Left renal cortex interstitium (tissue), 4 donors: ENCODE measurements around the gene CYP2C18. TPM values are rescaled to one million over a fixed set of nuclear protein-coding genes. Genes with fewer than 3 reads are reported as not detected.
"Not testable (repeated sequence)": the region's sequence is repeated elsewhere in the genome, so short reads cannot be mapped to it uniquely, and the experiment has no call there.

Source experiments
- DNase-seq, 4 donors: peaks; one replicate each; pipeline ENCODE4 v3.0.0-alpha.2; 2013; ENCODE audit warnings: low read depth in 4 of 4, low spot score in 2 of 4, missing footprints in 1 of 4
- polyA plus RNA-seq, 4 donors: library from polyadenylated mRNA; unstranded; fragments of 120-200 nt; gene quantifications; one replicate each; pipeline ENCODE4 v1.2.1, GENCODE V29; 2013; ENCODE audit not compliant: insufficient read length in 4 of 4

Gene CYP2C18
- under 1 TPM; 0.17 to 0.51 (median 0.39) TPM for polyA plus RNA-seq

DNA sequence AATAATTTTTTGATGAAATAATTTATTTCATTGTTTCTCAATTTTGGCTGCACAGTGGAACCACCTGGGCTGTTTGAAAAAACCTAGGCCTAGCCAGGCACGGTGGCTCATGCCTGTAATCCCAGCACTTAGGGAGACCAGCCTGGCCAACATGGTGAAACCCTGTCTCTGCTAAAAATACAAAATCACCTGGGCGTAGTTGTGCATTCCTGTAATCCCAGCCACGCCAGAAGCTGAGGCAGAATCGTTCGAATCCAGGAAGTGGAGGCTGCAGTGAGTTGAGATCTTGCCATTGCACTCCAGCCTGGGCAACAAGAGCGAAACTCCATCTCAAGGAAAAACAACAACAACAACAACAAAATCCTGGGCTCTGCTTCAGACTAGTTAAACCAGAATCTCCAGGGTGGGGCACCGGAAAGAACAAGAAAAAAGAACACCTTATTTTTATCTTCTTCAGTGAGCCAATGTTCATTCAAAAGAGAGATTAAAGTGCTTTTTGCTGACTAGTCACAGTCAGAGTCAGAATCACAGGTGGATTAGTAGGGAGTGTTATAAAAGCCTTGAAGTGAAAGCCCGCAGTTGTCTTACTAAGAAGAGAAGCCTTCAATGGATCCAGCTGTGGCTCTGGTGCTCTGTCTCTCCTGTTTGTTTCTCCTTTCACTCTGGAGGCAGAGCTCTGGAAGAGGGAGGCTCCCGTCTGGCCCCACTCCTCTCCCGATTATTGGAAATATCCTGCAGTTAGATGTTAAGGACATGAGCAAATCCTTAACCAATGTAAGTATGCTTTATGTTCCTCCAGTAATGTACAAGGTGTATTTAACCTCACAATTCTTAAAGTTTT is at the start of gene CYP2C18:
Gene CYP2C18, plus strand, starts transcription at position 516 of the 841 bp plus-strand sequence. Its CDS starts 91 bp downstream, at position 607.
- DNase-seq: no peak

- not testable (repeated sequence) for DNase-seq
Measured at GRCh38 chr10:94638097-94638496, 45.4 kb upstream of the CYP2C18 start.

- DNase-seq: no peak
Measured at GRCh38 chr10:94639902-94640301, 43.6 kb upstream of the CYP2C18 start.

- no peak for DNase-seq
Measured at GRCh38 chr10:94640562-94640961, 43.0 kb upstream of the CYP2C18 start.

- no peak for DNase-seq
Measured at GRCh38 chr10:94641480-94641879, 42.0 kb upstream of the CYP2C18 start.

- no peak for DNase-seq
Measured at GRCh38 chr10:94644352-94644751, 39.2 kb upstream of the CYP2C18 start.

GRCh38 chr10:94645285-94645684 is 38.2 kb upstream of the CYP2C18 start:
- no peak for DNase-seq

DNA sequence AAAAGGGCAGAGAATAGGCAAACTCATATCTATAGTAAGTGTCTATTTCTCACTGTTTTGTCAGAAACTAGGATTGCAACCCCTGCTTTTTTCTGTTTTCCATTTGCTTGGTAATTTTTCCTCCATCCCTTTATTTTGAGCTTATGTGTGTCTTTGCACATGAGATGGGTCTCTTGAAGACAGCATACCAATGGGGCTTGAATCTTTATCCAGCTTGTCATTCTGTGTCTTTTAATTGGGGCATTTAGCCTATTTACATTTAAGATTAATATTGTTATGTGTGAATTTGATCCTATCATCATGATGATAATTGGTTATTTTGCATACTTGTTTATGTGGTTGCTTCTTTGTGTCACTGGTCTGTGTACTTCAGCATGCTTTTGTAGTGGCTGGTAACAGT is 28.3 kb upstream of the CYP2C18 start:
- DNase-seq: not testable (repeated sequence)

GRCh38 chr10:94663061-94663460 is 20.5 kb upstream of the CYP2C18 start:
- DNase-seq: not testable (repeated sequence)

GRCh38 chr10:94666391-94667102 is 17.0 kb upstream of the CYP2C18 start:
- no peak for DNase-seq

DNA sequence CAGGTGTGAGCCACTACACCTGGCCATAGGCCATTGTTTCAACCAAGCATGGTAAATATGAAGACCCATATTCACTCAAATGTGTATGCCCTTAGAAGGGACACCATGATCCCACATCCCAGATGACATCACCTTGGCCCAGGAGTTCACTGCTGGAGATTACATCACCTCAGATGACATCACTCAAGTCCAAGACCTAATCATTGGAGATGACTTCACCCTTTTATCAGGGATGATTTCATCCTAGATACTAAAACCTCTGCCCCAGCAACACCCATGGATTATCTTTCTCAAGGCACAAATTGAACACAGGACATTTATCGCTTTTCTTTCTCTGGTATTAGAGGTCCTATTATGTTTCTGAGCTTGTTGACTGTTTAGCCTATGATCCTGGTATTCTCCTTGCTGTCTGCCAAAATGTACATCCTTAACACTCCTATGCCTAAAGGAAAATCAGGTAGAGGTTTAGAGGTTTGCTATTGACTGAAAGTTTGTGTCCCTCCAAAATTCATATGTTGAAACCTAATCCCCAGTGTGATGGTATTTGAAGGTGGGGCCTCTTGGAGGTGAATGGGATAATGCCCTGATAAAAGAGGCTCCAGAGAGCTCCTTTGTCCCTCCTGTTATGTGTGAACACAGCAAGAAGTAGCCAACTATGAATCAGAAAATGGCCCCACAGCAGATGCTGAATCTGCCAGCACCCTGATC is 9.8 kb upstream of the CYP2C18 start:
- DNase-seq: no peak

DNA sequence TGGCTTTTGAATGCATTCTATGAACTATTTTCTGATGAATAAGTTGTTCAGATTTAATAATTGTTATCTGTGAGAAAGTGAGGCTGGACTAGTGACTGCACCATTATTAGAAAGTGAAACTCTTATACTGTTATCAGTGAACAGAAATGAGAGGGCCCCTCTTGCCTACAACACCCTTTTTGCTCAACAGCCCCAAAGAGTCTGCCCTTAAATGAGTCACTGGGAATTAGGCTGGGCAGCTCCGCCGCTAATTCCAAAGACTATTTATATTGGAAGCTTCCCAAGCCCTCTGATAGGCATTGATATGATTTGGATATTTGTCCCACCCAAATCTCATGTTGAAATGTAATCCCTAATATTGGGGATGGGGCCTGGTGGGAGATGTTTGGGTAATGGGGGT is 7.0 kb upstream of the CYP2C18 start:
- DNase-seq: no peak

DNA sequence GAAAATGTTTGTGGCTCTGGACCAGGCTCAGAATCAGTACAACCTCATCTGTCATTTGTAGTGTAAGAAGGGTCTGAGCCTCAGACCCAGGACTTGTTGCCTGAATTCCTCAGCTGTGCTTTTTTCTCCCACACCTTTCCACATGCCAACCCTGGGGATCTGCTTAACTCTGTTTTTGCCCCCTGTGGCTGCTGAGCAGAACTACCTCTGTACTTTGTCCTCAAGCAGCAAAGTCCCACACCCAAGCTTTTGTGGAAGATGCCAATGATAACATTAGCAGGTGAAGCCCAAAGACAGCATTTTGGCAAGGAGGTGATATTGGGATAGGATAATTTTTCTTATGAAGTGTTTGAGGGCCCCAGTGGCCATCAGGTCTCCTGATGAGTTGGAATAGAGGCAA is 5.8 kb upstream of the CYP2C18 start:
- no peak for DNase-seq

- DNase-seq: no peak
Measured at GRCh38 chr10:94678475-94678874, 5.1 kb upstream of the CYP2C18 start.

DNA sequence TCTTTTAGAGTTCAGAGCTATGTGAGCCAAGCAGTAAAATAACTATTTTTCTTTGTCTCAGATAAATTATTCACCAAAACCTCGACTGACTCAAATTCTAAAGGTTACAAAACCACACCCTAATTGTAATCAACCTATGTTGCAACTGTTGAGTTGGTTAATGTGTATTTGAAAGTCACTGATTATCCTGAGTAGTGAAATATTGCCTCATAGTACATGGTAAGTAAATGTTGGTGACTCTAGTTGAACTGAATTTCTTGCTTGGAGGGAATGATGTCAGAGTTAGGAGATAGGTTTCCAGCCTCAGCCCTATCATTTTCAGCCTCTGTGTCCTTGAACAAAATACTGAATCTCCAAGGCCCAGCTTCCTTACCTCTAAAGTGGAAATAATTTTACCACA is 3.0 kb upstream of the CYP2C18 start:
- peak in 1 of 4 donors; percentile 10 for DNase-seq

GRCh38 chr10:94682636-94683035 is 893 bp upstream of the CYP2C18 start:
- not testable (repeated sequence) for DNase-seq

DNA sequence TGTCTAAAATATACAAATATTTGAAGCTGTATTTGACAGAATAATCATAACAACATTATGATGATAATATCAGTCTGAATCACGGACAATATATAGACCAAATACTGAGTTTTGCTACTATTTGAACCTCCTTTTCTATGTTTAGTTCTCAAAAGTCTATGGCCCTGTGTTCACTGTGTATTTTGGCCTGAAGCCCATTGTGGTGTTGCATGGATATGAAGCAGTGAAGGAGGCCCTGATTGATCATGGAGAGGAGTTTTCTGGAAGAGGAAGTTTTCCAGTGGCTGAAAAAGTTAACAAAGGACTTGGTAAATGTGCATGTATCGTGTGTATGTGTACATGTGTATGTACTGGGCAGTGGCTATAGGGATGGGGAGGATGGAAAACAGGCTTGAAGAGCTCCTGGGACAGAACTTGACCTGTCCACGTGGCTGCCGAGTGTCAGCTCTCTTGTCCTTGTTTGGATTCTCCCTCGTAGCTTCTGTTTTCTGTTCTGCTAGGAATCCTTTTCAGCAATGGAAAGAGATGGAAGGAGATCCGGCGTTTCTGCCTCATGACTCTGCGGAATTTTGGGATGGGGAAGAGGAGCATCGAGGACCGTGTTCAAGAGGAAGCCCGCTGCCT is 4.2 kb downstream of the CYP2C18 start:
- no peak for DNase-seq

DNA sequence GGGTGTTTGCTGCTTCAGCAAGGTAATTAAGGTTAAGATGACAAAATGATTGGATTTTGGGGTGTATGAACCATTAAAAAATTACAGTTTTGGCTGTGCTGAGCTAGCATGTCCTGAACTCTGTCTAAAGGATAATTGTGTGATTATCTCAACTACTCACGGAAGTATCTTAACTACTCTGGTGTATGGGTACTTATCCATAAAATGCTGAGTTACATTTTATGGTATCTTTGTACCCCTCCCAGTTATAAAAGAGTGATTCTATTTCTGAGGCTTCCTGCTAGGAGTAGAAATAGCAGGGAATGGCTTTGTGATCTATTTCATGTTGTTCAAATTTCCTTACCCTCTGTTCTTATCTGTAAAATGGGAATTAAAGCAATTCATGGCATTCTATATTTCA is 22.6 kb downstream of the CYP2C18 start:
- no peak for DNase-seq

GRCh38 chr10:94710578-94710977 is 27.0 kb downstream of the CYP2C18 start:
- no peak for DNase-seq

DNA sequence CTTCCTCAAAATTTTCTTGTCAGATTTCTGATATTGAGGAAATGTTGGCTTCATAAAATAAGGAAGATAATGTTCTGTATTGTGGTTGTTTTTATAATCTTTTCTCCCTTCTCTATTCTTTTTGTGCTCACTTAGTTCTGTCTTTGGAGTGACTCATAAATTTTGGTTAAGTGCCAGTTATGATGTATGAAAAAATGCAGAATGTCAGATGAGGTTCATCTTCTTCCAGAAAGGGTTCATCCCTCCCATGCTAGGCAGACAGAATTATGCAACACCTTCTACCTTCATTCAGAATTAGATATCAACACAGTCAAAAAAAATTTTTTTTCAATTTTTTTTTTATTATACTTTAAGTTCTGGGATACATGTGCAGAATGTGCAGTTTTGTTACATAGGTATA is 42.3 kb downstream of the CYP2C18 start:
- DNase-seq: no peak

- DNase-seq: no peak
Measured at GRCh38 chr10:94735197-94735596, 51.7 kb downstream of the CYP2C18 start.
